GM12891 (cell line): ENCODE data around the gene GPS2.
"Not testable (repeated sequence)": the region's sequence is repeated elsewhere in the genome, so short reads cannot be mapped to it uniquely, and the experiment has no call there.

ENCODE experiments used
- DNase-seq: peaks from one replicate; pipeline ENCODE4 v3.0.0; 2011; ENCODE audit warnings: low spot score; ENCODE audit not compliant: insufficient read length
- FAIRE-seq: peaks from 2 replicates; lab custom pipeline; 2011; peaks lifted over from hg19 to GRCh38; lab: Jason Lieb, UNC
- PAX5 ChIP-seq: IDR thresholded peaks from 2 replicates; pipeline ENCODE4 v1.6.1; 2011; ENCODE audit warnings: low read length, moderate library complexity, mild to moderate bottlenecking; ENCODE audit not compliant: insufficient read depth, severe bottlenecking
- POLR2A ChIP-seq: IDR thresholded peaks from 2 replicates; pipeline ENCODE4 v1.6.1; 2011; ENCODE audit warnings: low read depth, low read length, control low read depth
- POLR2AphosphoS5 ChIP-seq: IDR thresholded peaks from 2 replicates; pipeline ENCODE4 v1.6.1; 2011; ENCODE audit warnings: low read depth, low read length, control low read depth
- POU2F2 ChIP-seq: IDR thresholded peaks from 2 replicates; pipeline ENCODE4 v1.6.1; 2011; ENCODE audit warnings: low read depth, mild to moderate bottlenecking, control low read depth, low read length, moderate library complexity
- SPI1 ChIP-seq: IDR thresholded peaks from 2 replicates; pipeline ENCODE4 v1.6.1; 2011; ENCODE audit warnings: low read depth, low read length, control low read depth
- TAF1 ChIP-seq: IDR thresholded peaks from 2 replicates; pipeline ENCODE4 v1.6.1; 2011; ENCODE audit warnings: low read depth, low read length, control low read depth

Gene GPS2

DNA sequence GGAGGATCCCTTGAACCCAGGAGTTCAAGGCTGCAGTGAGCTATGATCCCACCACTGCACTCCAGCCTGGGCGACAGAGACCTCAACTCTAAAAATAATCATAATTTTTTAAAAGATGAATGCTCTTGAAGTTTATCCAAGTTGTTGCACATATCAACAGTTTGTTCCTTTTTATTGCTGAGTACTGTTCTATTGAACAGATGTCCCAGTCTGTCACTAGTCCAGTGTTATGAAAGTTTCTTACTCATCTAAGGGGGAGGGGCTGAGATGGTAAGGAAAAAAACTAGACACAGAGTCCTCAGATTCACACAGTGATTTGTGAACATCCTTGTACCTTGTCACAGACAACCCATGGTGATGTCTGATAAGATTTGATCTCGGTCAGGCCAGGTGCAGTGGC lies 25.0 kb upstream of the GPS2 start:
- no peak for FAIRE-seq

DNA sequence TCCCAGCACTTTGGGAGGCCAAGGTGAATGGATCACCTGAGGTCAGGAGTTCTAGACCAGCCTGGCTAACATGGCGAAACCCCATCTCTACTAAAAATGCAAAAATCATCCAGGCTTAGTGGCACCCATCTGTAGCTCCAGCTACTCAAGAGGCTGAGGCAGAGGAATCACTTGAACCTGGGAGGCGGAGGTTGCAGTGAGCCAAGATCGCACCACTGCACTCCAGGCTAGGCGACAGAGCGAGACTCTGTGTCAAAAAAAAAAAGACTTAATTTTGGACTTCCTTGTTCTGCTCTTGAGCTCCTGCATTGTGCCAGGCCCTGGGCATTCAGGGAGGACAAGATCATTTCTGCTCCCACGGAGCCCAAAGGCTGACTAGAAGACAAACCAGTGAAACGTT lies 22.4 kb upstream of the GPS2 start:
- not testable (repeated sequence) for FAIRE-seq, DNase-seq

More for the DNA sequence above, 25.0 kb upstream of the GPS2 start:
- no peak for DNase-seq
- TF ChIP-seq TAF1, result no peak
- TF ChIP-seq SPI1, result no peak
- TF ChIP-seq POU2F2, result no peak
- TF ChIP-seq POLR2A, result no peak
- TF ChIP-seq POLR2AphosphoS5, result no peak
- TF ChIP-seq PAX5, result no peak

DNA sequence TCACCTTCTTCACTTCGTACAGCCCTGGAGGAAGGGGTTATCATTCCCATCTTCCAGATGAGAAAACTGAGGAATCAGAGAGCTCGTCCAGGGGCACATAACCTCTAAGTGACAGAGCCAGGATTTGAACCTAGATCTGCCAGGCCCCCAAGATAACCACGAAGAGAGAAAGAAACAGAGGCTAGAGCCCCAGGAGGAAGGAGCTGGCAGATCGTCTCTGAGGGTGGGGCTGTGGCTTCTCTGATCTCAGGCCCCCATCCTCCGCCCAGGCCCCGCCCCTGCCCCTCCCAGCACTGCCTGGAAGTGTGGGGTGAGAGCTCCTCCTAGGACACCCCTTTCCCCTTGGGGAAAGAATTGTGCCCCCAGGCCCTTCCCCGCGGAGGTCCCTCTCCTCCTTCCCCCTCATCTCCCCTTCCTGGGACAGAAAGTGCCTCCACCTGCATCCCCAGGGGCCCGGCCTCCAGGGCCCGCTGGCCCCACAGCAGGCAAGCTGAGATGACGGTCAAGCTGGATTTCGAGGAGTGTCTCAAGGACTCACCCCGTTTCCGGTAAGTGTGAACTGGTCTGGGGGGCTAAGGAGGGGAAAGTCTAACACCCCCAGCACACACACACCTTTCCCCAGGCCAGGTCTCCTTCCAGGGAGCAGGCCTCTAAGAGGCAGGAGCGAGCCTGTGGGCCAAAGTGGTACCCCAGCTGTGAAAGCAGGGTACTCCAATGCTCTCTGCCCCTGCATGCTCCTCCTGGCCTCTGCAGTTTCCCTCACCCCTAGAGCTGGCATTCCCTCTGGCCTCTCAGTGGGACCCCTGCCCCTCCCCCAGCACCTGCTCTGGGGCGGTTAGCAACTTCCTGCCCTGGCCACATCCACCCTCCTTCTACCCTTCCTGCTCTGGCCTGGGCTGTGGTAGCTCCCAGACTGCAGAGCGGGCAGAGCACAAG lies 21.3 kb upstream of the GPS2 start, which contains the start of gene ACAP1:
ACAP1 (plus strand) TSS at position 290 of the 936 bp plus-strand sequence; CDS start at position 496, 206 bp downstream.
- no peak for TF ChIP-seq PAX5
- FAIRE-seq, result peak; percentile 96
- peak; percentile 75 for DNase-seq

DNA sequence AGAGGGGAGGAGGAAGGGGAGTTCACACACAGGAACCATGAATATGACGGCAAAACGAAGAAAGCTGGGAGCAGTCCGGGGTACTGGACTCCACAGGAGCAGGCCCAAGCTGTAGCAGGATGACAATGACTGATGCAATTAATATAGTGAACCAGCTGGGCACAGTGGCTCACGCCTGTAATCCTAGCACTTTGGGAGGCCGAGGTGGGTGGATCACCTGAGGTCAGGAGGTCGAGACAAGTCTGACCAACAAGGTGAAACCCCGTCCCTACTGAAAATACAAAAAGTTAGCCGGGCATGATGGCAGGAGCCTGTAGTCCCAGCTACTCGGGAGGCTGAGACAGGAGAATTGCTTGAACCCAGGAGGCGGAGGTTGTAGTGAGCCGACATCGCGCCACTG lies 20.6 kb upstream of the GPS2 start:
- DNase-seq, FAIRE-seq: not testable (repeated sequence)

DNA sequence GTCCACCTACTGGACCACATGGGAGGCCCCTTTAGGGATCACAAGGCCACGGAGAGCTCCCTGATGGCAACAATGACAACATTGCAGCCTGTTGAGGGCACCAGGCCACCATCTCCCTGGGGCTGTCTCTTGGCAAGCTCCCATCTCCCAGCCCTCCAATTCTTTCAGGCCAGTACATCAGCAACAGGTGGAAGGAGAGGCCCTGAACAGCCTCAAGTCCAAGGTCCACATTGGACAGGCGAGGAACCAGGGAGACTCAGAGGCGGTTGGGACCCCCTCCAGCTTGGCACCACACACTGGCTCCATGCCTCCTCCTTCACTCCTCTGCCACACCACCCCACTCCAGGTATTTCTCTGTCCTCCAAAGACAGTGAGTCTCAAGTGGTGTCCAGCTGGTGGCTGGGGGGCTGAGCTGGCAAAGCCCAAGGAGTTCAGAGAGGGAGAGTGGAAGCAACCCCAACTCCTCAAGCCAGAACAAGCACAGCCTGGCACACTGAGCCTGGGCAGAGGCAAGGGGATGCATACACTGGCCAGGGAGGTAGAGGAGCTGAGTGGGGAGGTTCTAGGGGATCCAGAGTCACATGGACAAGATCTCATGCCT lies 19.9 kb upstream of the GPS2 start:
- TF ChIP-seq TAF1, result no peak
- no peak for DNase-seq
- no peak for FAIRE-seq

DNA sequence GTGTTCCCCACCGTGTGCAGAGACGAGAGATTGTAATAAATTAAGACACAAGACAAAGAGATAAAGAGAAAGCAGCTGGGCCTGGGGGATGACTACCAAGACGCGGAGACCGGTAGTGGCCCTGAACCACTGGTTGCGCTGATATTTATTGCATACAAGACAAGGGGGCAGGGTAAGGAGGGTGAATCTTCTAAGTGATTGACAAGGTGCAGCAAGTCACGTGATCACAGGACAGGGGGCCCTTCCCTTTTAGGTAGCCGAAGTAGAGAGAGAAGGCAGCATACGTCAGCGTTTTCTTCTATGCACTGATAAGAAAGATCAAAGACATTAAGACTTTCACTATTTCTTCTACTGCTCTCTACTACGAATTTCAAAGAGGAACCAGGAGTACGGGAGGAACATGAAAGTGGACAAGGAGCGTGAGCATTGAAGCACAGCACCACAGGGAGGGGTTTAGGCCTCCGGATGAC lies 17.5 kb upstream of the GPS2 start:
- FAIRE-seq, result peak; percentile 85
- DNase-seq, result not testable (repeated sequence)

DNA sequence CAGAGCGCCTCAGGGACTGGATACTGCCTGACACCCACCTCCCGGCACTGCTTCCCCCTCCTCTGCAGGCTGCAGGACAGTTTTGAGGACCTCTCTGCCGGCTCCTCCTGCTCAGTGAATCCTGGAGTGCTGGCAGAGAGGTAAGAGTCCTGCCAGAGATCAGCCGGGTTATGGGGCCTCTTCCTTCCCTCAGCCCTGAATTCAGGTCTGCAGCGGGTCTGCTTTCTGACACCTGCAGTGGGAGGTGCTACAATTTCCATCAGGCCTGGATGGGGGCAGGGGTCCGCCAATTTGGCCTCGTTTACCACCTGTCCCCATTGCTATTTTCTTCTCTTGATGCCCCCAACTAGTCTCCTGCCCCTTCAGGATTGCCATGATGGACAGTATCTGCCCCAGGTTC lies 17.0 kb upstream of the GPS2 start:
- no peak for DNase-seq
- no peak for FAIRE-seq
- TF ChIP-seq POLR2A (no peak), SPI1 (no peak), POLR2AphosphoS5 (no peak), TAF1 (no peak), PAX5 (no peak), POU2F2 (no peak)

DNA sequence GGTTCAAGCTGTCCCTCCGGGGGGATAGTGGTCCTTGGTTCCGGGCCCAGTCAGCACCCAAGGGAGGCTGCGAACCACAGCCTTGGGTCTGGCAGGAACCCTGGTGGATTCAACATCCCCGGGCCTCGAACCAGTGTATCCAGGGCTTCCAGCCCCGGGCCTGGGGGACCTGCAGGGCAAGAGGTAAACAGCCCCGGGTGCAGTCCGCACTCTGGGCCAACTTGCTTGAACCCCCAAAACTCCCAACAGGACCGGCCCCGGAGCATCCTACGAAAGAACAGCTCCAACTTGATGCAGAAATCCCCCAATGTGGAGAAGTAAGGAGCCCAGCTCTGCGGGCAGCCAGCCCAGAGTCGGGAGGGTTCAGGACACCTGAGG lies 15.5 kb upstream of the GPS2 start:
- FAIRE-seq, result no peak

DNA sequence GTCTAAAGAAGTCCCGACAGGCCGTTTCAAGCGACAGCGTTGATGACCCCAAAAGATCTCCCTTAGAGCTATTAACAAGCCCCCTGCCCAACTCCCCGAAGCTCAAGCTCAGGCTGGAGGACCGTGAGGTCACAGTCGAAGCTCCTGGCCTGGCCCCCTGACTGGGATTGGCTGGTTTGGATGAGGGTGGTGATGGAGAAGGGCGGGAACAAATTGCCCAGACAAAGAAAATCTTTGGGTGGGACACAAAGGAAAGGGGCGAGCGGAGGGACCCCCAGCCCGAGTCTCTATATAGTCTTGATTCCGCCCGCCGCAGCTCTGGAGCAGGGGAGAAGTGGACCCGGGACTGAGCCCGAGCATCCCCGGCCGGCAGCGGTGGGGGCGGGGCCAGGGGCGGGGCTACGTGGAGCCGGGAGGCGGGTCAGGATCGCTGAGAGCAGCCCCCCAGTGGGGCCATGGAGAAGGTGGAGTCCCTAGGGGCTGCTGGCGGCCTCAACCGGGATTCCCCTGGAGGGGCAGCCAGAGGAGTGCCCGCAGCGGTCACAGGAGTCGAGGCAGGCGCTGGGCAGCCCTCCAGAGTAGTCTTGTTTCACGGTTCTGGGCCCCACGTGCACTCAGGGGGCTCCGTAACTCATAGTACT lies 15.0 kb upstream of the GPS2 start:
- DNase-seq (peak; percentile 84), FAIRE-seq (peak; percentile 87)
- TF ChIP-seq POLR2AphosphoS5 (no peak), SPI1 (no peak), POU2F2 (no peak), TAF1 (no peak), PAX5 (no peak), POLR2A (no peak)

More for the DNA sequence above, 15.5 kb upstream of the GPS2 start:
- TF ChIP-seq POLR2A (no peak), SPI1 (no peak), TAF1 (no peak), POLR2AphosphoS5 (no peak), PAX5 (no peak), POU2F2 (no peak)
- no peak for DNase-seq

DNA sequence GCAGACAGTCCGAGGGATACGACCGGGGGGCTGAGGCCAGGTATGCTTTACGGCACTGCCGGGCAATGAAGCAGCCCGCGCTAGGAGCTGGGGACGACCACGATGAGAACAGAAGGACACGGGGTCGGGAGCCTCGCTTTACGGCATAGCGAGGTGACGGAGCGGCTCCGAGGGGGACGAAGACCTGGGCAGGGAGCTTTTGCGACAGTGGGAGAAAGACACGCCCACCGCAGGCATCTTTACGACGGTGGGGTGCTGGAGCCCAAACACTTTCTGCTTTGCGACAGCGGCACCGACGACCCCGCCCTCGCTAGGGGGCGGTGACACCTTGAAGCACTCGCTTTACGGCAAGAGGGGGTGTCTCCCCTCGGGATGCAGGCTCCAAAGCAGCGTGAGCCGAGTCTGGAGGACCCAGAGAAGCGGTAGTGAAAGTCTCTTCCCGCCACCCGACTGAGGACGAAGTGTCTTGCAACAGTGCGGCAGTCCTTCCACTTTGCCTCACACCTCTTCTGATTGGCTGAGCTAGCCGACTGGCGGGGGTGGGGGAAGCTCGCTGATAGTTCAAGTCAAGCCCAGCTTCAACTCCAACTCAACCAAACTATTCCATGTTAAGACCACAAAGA lies 14.3 kb upstream of the GPS2 start:
- peak; percentile 28; the same call in 1 of the 2 replicates for TF ChIP-seq POLR2AphosphoS5
- TF ChIP-seq PAX5, result no peak
- peak; percentile 64; the same call in 1 of the 2 replicates for TF ChIP-seq POLR2A
- no peak for TF ChIP-seq SPI1
- TF ChIP-seq TAF1, result peak; percentile 37; the same call in 1 of the 2 replicates
- TF ChIP-seq POU2F2, result no peak
- peak; percentile 99 for DNase-seq
- FAIRE-seq, result peak; percentile 100
